GM21529 (cell line): ENCODE results near the gene SMARCA2.

Experiments
- ATAC-seq: cut with Tn5 transposase; IDR thresholded peaks from one replicate; pipeline ENCODE4 v1.9.1; 2021; ENCODE audit not compliant: unreplicated experiment

The SMARCA2 gene

GRCh38 chr9:2164268-2164667 is 149.1 kb downstream of the SMARCA2 start:
- no peak for ATAC-seq

- no peak for ATAC-seq
Measured at GRCh38 chr9:2166203-2166602, 151.1 kb downstream of the SMARCA2 start.

GRCh38 chr9:2169035-2169434 is 153.9 kb downstream of the SMARCA2 start:
- ATAC-seq = no peak

- no peak for ATAC-seq
Measured at GRCh38 chr9:2170722-2171121, 155.6 kb downstream of the SMARCA2 start.

GRCh38 chr9:2173170-2173569 is 158.0 kb downstream of the SMARCA2 start:
- no peak for ATAC-seq

GRCh38 chr9:2173861-2174260 is 158.7 kb downstream of the SMARCA2 start:
- ATAC-seq = no peak

- no peak for ATAC-seq
Measured at GRCh38 chr9:2174306-2174705, 159.2 kb downstream of the SMARCA2 start.

GRCh38 chr9:2174911-2175310 is 159.8 kb downstream of the SMARCA2 start:
- no peak for ATAC-seq

- ATAC-seq = no peak
Measured at GRCh38 chr9:2177121-2177520, 162.0 kb downstream of the SMARCA2 start.

- no peak for ATAC-seq
Measured at GRCh38 chr9:2178034-2178734, 163.0 kb downstream of the SMARCA2 start.

GRCh38 chr9:2179567-2179966 is 164.4 kb downstream of the SMARCA2 start:
- no peak for ATAC-seq

GRCh38 chr9:2180154-2180553 is 165.0 kb downstream of the SMARCA2 start:
- no peak for ATAC-seq

- ATAC-seq = no peak
Measured at GRCh38 chr9:2180704-2181103, 165.6 kb downstream of the SMARCA2 start.

- ATAC-seq = no peak
Measured at GRCh38 chr9:2181792-2182191, 166.6 kb downstream of the SMARCA2 start.

GRCh38 chr9:2190939-2191608 is 175.9 kb downstream of the SMARCA2 start:
- ATAC-seq = no peak

- no peak for ATAC-seq
Measured at GRCh38 chr9:2191609-2191972, 176.4 kb downstream of the SMARCA2 start.

GRCh38 chr9:2192356-2192979 is 177.3 kb downstream of the SMARCA2 start:
- no peak for ATAC-seq

GRCh38 chr9:2193552-2193951 is 178.4 kb downstream of the SMARCA2 start:
- ATAC-seq = no peak

- no peak for ATAC-seq
Measured at GRCh38 chr9:2195211-2195610, 180.1 kb downstream of the SMARCA2 start.

- ATAC-seq = no peak
Measured at GRCh38 chr9:2196757-2197156, 181.6 kb downstream of the SMARCA2 start.

GRCh38 chr9:2198956-2199635 is 183.9 kb downstream of the SMARCA2 start:
- no peak for ATAC-seq
